ENCODE measurements around the gene MEG3.

DNA sequence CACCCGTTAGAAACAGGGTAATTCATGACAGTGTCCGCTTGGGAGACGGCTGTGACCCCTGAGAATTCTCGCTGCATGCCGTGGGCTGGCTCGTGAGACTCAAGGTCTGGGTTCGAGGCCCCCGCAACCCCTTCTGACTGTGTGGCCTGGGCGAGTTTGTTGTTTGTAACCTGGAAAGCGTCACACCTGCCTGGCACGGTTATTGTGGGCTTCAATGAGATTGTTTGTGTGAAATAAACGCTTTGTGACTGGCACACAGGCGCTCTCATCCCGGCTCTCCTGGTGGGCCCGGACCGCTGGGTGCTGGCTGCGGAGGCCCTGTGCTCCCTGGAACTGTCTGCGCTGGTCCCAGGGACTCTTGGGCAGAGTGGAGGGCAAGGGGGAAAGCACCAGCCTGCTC lies 33.9 kb downstream of the MEG3 start:
- TF ChIP-seq DPF2 (IDR thresholded peaks at IDR 0.05) (no peak), GABPB1 (CRISPR knock-in tag; IDR thresholded peaks at IDR 0.05) (no peak), ZC3H4 (CRISPR knock-in tag; IDR thresholded peaks at IDR 0.05; ENCODE audit: borderline replicate concordance) (no peak), JUNB (CRISPR knock-in tag; conservative IDR thresholded peaks at IDR 0.05) (no peak), NRF1 (conservative IDR thresholded peaks at IDR 0.05 in 1 of 2, IDR thresholded peaks at IDR 0.05 in 1 of 2) (no peak), ZNF384 (IDR thresholded peaks at IDR 0.05; ENCODE audit: low read depth, low read length) (no peak), POU5F1 (IDR thresholded peaks at IDR 0.05; ENCODE audit: borderline replicate concordance, low read depth, low read length, partially characterized antibody) (no peak)

Measured in K562 (cell line).